Lung (tissue), 12 donors: ENCODE results near the gene MTRFR. TPM values are rescaled to one million over a fixed set of nuclear protein-coding genes. Genes with fewer than 3 reads are reported as not detected.

Experiments used
- ATAC-seq: fragments of 200-7000 bp; cut with Tn5 transposase; one replicate; pipeline ENCODE4 v1.9.1; 2020; ENCODE audit warnings: moderate number of reproducible peaks; ENCODE audit not compliant: insufficient read depth, low FRiP score
- DNase-seq, 3 donors: peaks; one replicate each; pipeline ENCODE4 v3.0.0-alpha.2; 2013 to 2017
- H3K27ac ChIP-seq, 2 donors: one replicate each; pipeline ENCODE4 v1.5.1; 2013; ENCODE audit warnings: mild to moderate bottlenecking in 2 of 2, moderate library complexity in 2 of 2, control low read depth in 1 of 2, inconsistent platforms in 1 of 2, low read depth in 1 of 2, low read length in 1 of 2
- H3K27me3 ChIP-seq, 3 donors: one replicate each; pipeline ENCODE4 v1.5.1; 2013; ENCODE audit warnings: low read length in 2 of 3; ENCODE audit not compliant: control insufficient read depth in 3 of 3, insufficient read depth in 3 of 3
- H3K36me3 ChIP-seq, 4 donors: one replicate each; pipeline ENCODE4 v1.5.1; 2013; ENCODE audit warnings: low read length in 4 of 4, mild to moderate bottlenecking in 1 of 4, moderate library complexity in 1 of 4; ENCODE audit not compliant: control insufficient read depth in 4 of 4, insufficient read depth in 4 of 4
- H3K4me1 ChIP-seq, 5 donors: one replicate each; pipeline ENCODE4 v1.5.1; 2013; ENCODE audit warnings: low read length in 5 of 5, mild to moderate bottlenecking in 2 of 5, moderate library complexity in 1 of 5; ENCODE audit not compliant: control insufficient read depth in 5 of 5, insufficient read depth in 5 of 5
- H3K4me3 ChIP-seq: one replicate; pipeline ENCODE4 v1.5.1; 2013; ENCODE audit warnings: mild to moderate bottlenecking, control low read depth, moderate library complexity
- H3K9ac ChIP-seq, 2 donors: one replicate each; pipeline ENCODE4 v1.5.1; 2013; ENCODE audit warnings: low read length in 2 of 2, control low read depth in 1 of 2; ENCODE audit not compliant: insufficient read depth in 1 of 2
- H3K9me3 ChIP-seq, 4 donors: one replicate each; pipeline ENCODE4 v1.5.1; 2013; ENCODE audit warnings: low read length in 3 of 4, mild to moderate bottlenecking in 1 of 4, moderate library complexity in 1 of 4; ENCODE audit not compliant: control insufficient read depth in 4 of 4, insufficient read depth in 3 of 4
- CTCF ChIP-seq: IDR thresholded peaks from 2 replicates; pipeline ENCODE4 v1.5.1; 2012; ENCODE audit warnings: mild to moderate bottlenecking; ENCODE audit errors: control extremely low read depth, extremely low read depth
- WGBS, 2 donors: extraction: QIAGEN DNeasy Blood & Tissue Kit; methylation state at CpG; one replicate each; pipeline ENCODE4 v1.1.7; 2013; 5-methylcytosine and 5-hydroxymethylcytosine counted together
- polyA plus RNA-seq, 2 donors: library from polyadenylated mRNA; stranded (reverse); fragments of 200-250 nt; gene quantifications; one replicate each; pipeline ENCODE4 v1.2.1, GENCODE V29; 2013
- total RNA-seq, 2 donors: library from RNA; depleted of rRNA in 1 of 2; stranded (reverse); fragments of >200 nt in 1 of 2; gene quantifications; one replicate each; pipeline ENCODE4 v1.2.1, GENCODE V29; 2014 to 2021
- donor health status: control.
- donor health status: control.
- donor health status: Bipolar disorder and iron deficiency.
- donor health status: healthy.
- donor health status: DM: yes; HTN: yes; CAD: no.

The MTRFR gene
- total and polyA plus RNA-seq, 4 donors: 8.8 to 21.6 (median 16.3) TPM

GRCh38 chr12:123225443-123225842 is 7.8 kb upstream of the MTRFR start:
- Histone ChIP-seq H3K27ac (no peak overlapping the region), H3K4me1 (peaks cover 0 to 3% (median 0%) of the 10 kb centered on the region in 5 donors), H3K27me3 (no peaks in the 10 kb centered on the region), H3K9ac (no peak overlapping the region), H3K36me3 (peaks cover 0 to 6% (median 3%) of the 10 kb centered on the region in 4 donors), H3K9me3 (no peaks in the 10 kb centered on the region), H3K4me3 (no peak overlapping the region)
- no peak for DNase-seq
- ATAC-seq: no peak
- WGBS, 2 donors: 93 to 95% methylated on average over 2 of the region's 2 CpGs
- no peak for TF ChIP-seq CTCF

GRCh38 chr12:123227581-123228258 is 5.5 kb upstream of the MTRFR start:
- ATAC-seq (no peak), DNase-seq (no peak)
- Histone ChIP-seq H3K9me3 (no peaks in the 10 kb centered on the region), H3K27me3 (no peaks in the 10 kb centered on the region), H3K4me3 (no peak overlapping the region), H3K9ac (no peak overlapping the region), H3K4me1 (peaks cover 0 to 11% (median 2%) of the 10 kb centered on the region in 5 donors), H3K27ac (no peak overlapping the region), H3K36me3 (peaks cover 0 to 6% (median 3%) of the 10 kb centered on the region in 4 donors)
- no peak for TF ChIP-seq CTCF
- 62 to 63% methylated on average over 5 of the region's 5 CpGs for WGBS, 2 donors

- Histone ChIP-seq H3K9me3 (no peaks in the 10 kb centered on the region), H3K4me1 (peaks cover 0 to 15% (median 5%) of the 10 kb centered on the region in 5 donors), H3K4me3 (no peak overlapping the region), H3K27ac (no peak overlapping the region), H3K9ac (no peak overlapping the region), H3K27me3 (no peaks in the 10 kb centered on the region), H3K36me3 (peaks cover 0 to 6% (median 3%) of the 10 kb centered on the region in 4 donors)
- no peak for DNase-seq
- WGBS, 2 donors: 34 to 61% methylated on average over 3 of the region's 3 CpGs
- TF ChIP-seq CTCF: no peak
- ATAC-seq: no peak
Measured at GRCh38 chr12:123229051-123229450, 4.2 kb upstream of the MTRFR start.

GRCh38 chr12:123231931-123232330 is 1.3 kb upstream of the MTRFR start:
- DNase-seq: peak in 1 of 3 donors; percentile 10
- no peaks in the 10 kb centered on the region for H3K27me3 ChIP-seq
- no peak for TF ChIP-seq CTCF
- H3K27ac ChIP-seq: peak overlapping the region in 1 of 2 donors; percentile 93
- no peak for ATAC-seq
- H3K4me3 ChIP-seq: no peak overlapping the region
- peak overlapping the region; percentile 60 to 93 for H3K9ac ChIP-seq
- H3K9me3 ChIP-seq: no peaks in the 10 kb centered on the region
- H3K4me1 ChIP-seq: peaks cover 0 to 20% (median 7%) of the 10 kb centered on the region in 5 donors
- 30 to 31% methylated on average over 5 of the region's 5 CpGs for WGBS, 2 donors
- H3K36me3 ChIP-seq: peaks cover 0 to 2% (median 0%) of the 10 kb centered on the region in 4 donors
